Smooth muscle cell of the pulmonary artery (primary cell): Measurements from ENCODE around the gene ZFPL1. TPM values are rescaled to one million over a fixed set of nuclear protein-coding genes. Genes with fewer than 3 reads are reported as not detected.

Experiments
- total RNA-seq: library from RNA; depleted of rRNA; stranded (reverse); fragments of >200 nt; gene quantifications from 2 replicates; pipeline ENCODE4 v1.2.3, GENCODE V29; 2014

ZFPL1 gene
- 36.3 and 45.8 TPM in 2 replicates for total RNA-seq

GRCh38 chr11:65083834-65084597 lies at the start of gene ZFPL1, which contains the start of gene CDCA5:
Gene ZFPL1, plus strand, starts transcription at chr11:65084222. Its CDS starts 477 bp downstream, at chr11:65084699.
Gene CDCA5, minus strand, starts transcription at chr11:65084040. Its CDS starts 62 bp downstream, at chr11:65083978.

GRCh38 chr11:65040847-65041622 lies 43.0 kb upstream of the ZFPL1 start, which contains the start of gene SAC3D1:
Gene SAC3D1, plus strand, starts transcription at chr11:65041210. Its CDS starts 83 bp downstream, at chr11:65041293.

GRCh38 chr11:65058419-65059054 lies 25.5 kb upstream of the ZFPL1 start, which contains the start of gene NAALADL1:
Gene NAALADL1, minus strand, starts transcription at chr11:65058553. Its CDS starts 32 bp downstream, at chr11:65058521.

GRCh38 chr11:65095974-65096806 lies 12.2 kb downstream of the ZFPL1 start, which contains the start of gene VPS51:
Gene VPS51, plus strand, starts transcription at chr11:65096214. Its CDS starts 37 bp downstream, at chr11:65096251.

GRCh38 chr11:65111744-65112545 lies 27.9 kb downstream of the ZFPL1 start, which contains the start of gene TM7SF2:
Gene TM7SF2, plus strand, starts transcription at chr11:65111872. Its CDS starts 144 bp downstream, at chr11:65112016.

GRCh38 chr11:65117206-65118096 lies 33.4 kb downstream of the ZFPL1 start, which contains the start of gene ZNHIT2:
Gene ZNHIT2, minus strand, starts transcription at chr11:65117701. Its CDS starts 48 bp downstream, at chr11:65117653.

GRCh38 chr11:65121865-65122696 lies 38.1 kb downstream of the ZFPL1 start, which contains the start of the genes FAU and MRPL49:
Gene FAU, minus strand, starts transcription at chr11:65122134. Its CDS starts 321 bp downstream, at chr11:65121813.
Gene MRPL49, plus strand, starts transcription at chr11:65122321. Its CDS starts 26 bp downstream, at chr11:65122347.

GRCh38 chr11:65134240-65134951 lies 50.4 kb downstream of the ZFPL1 start, which contains the start of gene SYVN1:
Gene SYVN1, minus strand, starts transcription at chr11:65134519. Its CDS starts 918 bp downstream, at chr11:65133601.

Other genes with a start within 250 kb of the ZFPL1 start
- gene CDC42BPG, start 239.6 kb upstream of the ZFPL1 start, total RNA-seq, result 0.07 and 0.13 TPM in 2 replicates
- 121 and 124 TPM in 2 replicates for gene EHD1, start 205.6 kb upstream of the ZFPL1 start, total RNA-seq
- 11.0 and 14.9 TPM in 2 replicates for gene ATG2A, start 167.0 kb upstream of the ZFPL1 start, total RNA-seq
- 19.4 and 28.1 TPM in 2 replicates for gene PPP2R5B, start 159.5 kb upstream of the ZFPL1 start, total RNA-seq
- not detected in 2 replicates for gene GPHA2, start 148.3 kb upstream of the ZFPL1 start, total RNA-seq
- not detected in 2 replicates for gene MAJIN, start 112.1 kb upstream of the ZFPL1 start, total RNA-seq
- gene BATF2, start 87.3 kb upstream of the ZFPL1 start, total RNA-seq, result 0.13 and 0.50 TPM in 2 replicates
- gene ARL2, start 70.1 kb upstream of the ZFPL1 start, total RNA-seq, result 103 and 116 TPM in 2 replicates
- 10.2 and 10.3 TPM in 2 replicates for gene SNX15, start 56.8 kb upstream of the ZFPL1 start, total RNA-seq
- gene SAC3D1, start 43.0 kb upstream of the ZFPL1 start, total RNA-seq, result 5.6 and 10.9 TPM in 2 replicates
- gene NAALADL1, start 25.7 kb upstream of the ZFPL1 start, total RNA-seq, result 22.0 and 26.3 TPM in 2 replicates
- gene CDCA5, start 182 bp upstream of the ZFPL1 start, total RNA-seq, result 1.6 and 3.3 TPM in 2 replicates
- 155 and 218 TPM in 2 replicates for gene VPS51, start 12.0 kb downstream of the ZFPL1 start, total RNA-seq
- gene TM7SF2, start 27.6 kb downstream of the ZFPL1 start, total RNA-seq, result 9.0 and 12.6 TPM in 2 replicates
- gene ZNHIT2, start 33.5 kb downstream of the ZFPL1 start, total RNA-seq, result 6.6 and 9.7 TPM in 2 replicates
- gene FAU, start 37.9 kb downstream of the ZFPL1 start, total RNA-seq, result 128 and 138 TPM in 2 replicates
- 39.9 and 55.2 TPM in 2 replicates for gene MRPL49, start 38.1 kb downstream of the ZFPL1 start, total RNA-seq
- gene SYVN1, start 50.3 kb downstream of the ZFPL1 start, total RNA-seq, result 41.5 and 45.7 TPM in 2 replicates
- not detected in 2 replicates for gene SPDYC, start 86.0 kb downstream of the ZFPL1 start, total RNA-seq
- gene CAPN1, start 97.7 kb downstream of the ZFPL1 start, total RNA-seq, result 155 and 188 TPM in 2 replicates
- 2.5 and 4.4 TPM in 2 replicates for gene POLA2, start 177.7 kb downstream of the ZFPL1 start, total RNA-seq
- 15.8 and 19.8 TPM in 2 replicates for gene CDC42EP2, start 230.6 kb downstream of the ZFPL1 start, total RNA-seq
- 33.1 and 33.4 TPM in 2 replicates for gene DPF2, start 249.6 kb downstream of the ZFPL1 start, total RNA-seq